OCI-LY7 (cell line): Measurements from ENCODE around the gene COX7B2. TPM values are rescaled to one million over a fixed set of nuclear protein-coding genes. Genes with fewer than 3 reads are reported as not detected.

ENCODE experiments used
- BruUV-seq: library from RNA; stranded (reverse); fragments of 400-500 nt; replicated peaks from 2 replicates; lab custom pipeline; 2021; lab: Mats Ljungman, UMichigan
- CTCF ChIA-PET: fragments of 300-600 bp; sonication (Branson Sonifier 250); formaldehyde crosslinking; loops from one replicate; lab custom pipeline; 2022; ENCODE audit warnings: antibody characterized with exemption; ENCODE audit not compliant: unreplicated experiment; lab: Charles Lee
- POLR2A ChIA-PET: fragments of 300-600 bp; sonication (Branson Sonifier 250); formaldehyde crosslinking; loops from one replicate; lab custom pipeline; 2022; ENCODE audit warnings: antibody characterized with exemption; lab: Charles Lee
- DNase-seq: peaks from one replicate; pipeline ENCODE4 v3.0.0-alpha.2; 2015; ENCODE audit warnings: low spot score
- H2AFZ ChIP-seq: fragments of 200-600 bp; sonication (generic), shearing (Covaris generic); 2 replicates; pipeline ENCODE4 v1.6.1; 2014; ENCODE audit warnings: mild to moderate bottlenecking, antibody characterized with exemption, low read length, moderate library complexity
- H3K27ac ChIP-seq: fragments of 200-600 bp; sonication (generic); 2 replicates; pipeline ENCODE4 v1.5.1; 2014; ENCODE audit warnings: mixed run types, low read depth, mild to moderate bottlenecking, moderate library complexity, low read length, inconsistent platforms; ENCODE audit not compliant: poor library complexity, severe bottlenecking
- H3K36me3 ChIP-seq: fragments of 200-600 bp; sonication (generic); 2 replicates; pipeline ENCODE4 v1.6.1; 2014; ENCODE audit warnings: mild to moderate bottlenecking, antibody characterized with exemption, low read length, moderate library complexity, mixed read lengths; ENCODE audit not compliant: insufficient read depth
- H3K4me1 ChIP-seq: fragments of 200-600 bp; sonication (generic); 2 replicates; pipeline ENCODE4 v1.5.1; 2014; ENCODE audit warnings: mild to moderate bottlenecking, low read length; ENCODE audit not compliant: insufficient read depth, poor library complexity, severe bottlenecking
- H3K4me2 ChIP-seq: fragments of 200-600 bp; sonication (generic); 2 replicates; pipeline ENCODE4 v1.6.1; 2014; ENCODE audit warnings: mild to moderate bottlenecking, low read length
- H3K4me3 ChIP-seq: fragments of 200-600 bp; sonication (generic); 2 replicates; pipeline ENCODE4 v1.5.1; 2014; ENCODE audit warnings: mild to moderate bottlenecking, low read depth, low read length; ENCODE audit not compliant: poor library complexity, severe bottlenecking
- H3K79me2 ChIP-seq: fragments of 200-600 bp; sonication (generic); 2 replicates; pipeline ENCODE4 v1.6.1; 2016; ENCODE audit warnings: low read depth, mild to moderate bottlenecking, low read length, moderate library complexity, mixed read lengths; ENCODE audit not compliant: insufficient read depth
- H3K9me2 ChIP-seq: fragments of 200-600 bp; sonication (generic); 2 replicates; pipeline ENCODE4 v1.6.1; 2016; ENCODE audit warnings: mild to moderate bottlenecking, low read length, mixed read lengths; ENCODE audit not compliant: insufficient read depth
- H3K9me3 ChIP-seq: fragments of 200-600 bp; sonication (generic); 2 replicates; pipeline ENCODE4 v1.6.1; 2014; ENCODE audit warnings: mild to moderate bottlenecking, mixed run types, low read length, mixed read lengths
- H4K20me1 ChIP-seq: fragments of 200-600 bp; sonication (generic); 2 replicates; pipeline ENCODE4 v1.6.1; 2014; ENCODE audit warnings: mild to moderate bottlenecking, antibody characterized with exemption, low read length, moderate library complexity, mixed read lengths; ENCODE audit not compliant: insufficient read depth
- EZH2phosphoT487 ChIP-seq: fragments of 200-600 bp; sonication (generic); IDR thresholded peaks from 2 replicates; pipeline ENCODE4 v1.6.1; 2018; ENCODE audit warnings: low read depth, borderline replicate concordance, mild to moderate bottlenecking, mixed run types, antibody characterized with exemption, low read length, moderate library complexity, mixed read lengths
- intact Hi-C: fragments of 100-400 bp; cut with micrococcal nuclease; formaldehyde crosslinking; loops from one replicate; pipeline ENCODE4 v1.10.0; 2022; ENCODE audit not compliant: unreplicated experiment
- total RNA-seq, 2 experiments: library from RNA; depleted of rRNA in 1 of 2; stranded (reverse); fragments of >200 nt in 1 of 2; shearing (Covaris generic) in 1 of 2; gene quantifications; 2 replicates each; pipeline ENCODE4 v1.2.3, GENCODE V29; 2014 to 2022
- TF ChIP-seq, protein P1 (sequence below): fragments of 200-600 bp; sonication (generic); conservative IDR thresholded peaks from 2 replicates; pipeline ENCODE4 v1.5.1; 2014; ENCODE audit warnings: mild to moderate bottlenecking, antibody characterized with exemption, low read length, moderate library complexity, mixed read lengths

The COX7B2 gene
- total RNA-seq, 2 experiments from 2014 or later = not detected

DNA sequence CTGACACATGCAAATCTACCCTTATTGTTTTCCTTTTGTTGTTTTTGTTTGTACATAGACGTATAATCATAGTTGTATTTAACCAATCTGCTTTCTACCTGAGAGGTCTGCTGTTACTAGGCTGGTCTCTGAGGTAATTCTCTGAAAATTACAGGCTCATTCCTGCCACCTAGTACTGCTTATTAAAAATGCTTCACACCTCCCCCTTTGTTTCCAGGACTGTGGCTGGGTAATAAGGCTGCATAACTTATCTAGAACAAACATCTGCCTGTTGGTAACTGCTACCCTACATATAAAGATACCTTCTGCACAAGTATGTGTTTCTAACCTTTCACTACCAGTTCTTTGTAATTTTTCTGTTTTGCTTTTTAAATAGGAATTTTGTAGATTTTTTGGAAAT lies 34.2 kb downstream of the COX7B2 start:
- H3K4me1 ChIP-seq = no peaks in the 10 kb centered on the region
- H3K9me2 ChIP-seq = no peaks in the 10 kb centered on the region
- no peak for TF ChIP-seq EZH2phosphoT487
- TF ChIP-seq, protein P1, sequence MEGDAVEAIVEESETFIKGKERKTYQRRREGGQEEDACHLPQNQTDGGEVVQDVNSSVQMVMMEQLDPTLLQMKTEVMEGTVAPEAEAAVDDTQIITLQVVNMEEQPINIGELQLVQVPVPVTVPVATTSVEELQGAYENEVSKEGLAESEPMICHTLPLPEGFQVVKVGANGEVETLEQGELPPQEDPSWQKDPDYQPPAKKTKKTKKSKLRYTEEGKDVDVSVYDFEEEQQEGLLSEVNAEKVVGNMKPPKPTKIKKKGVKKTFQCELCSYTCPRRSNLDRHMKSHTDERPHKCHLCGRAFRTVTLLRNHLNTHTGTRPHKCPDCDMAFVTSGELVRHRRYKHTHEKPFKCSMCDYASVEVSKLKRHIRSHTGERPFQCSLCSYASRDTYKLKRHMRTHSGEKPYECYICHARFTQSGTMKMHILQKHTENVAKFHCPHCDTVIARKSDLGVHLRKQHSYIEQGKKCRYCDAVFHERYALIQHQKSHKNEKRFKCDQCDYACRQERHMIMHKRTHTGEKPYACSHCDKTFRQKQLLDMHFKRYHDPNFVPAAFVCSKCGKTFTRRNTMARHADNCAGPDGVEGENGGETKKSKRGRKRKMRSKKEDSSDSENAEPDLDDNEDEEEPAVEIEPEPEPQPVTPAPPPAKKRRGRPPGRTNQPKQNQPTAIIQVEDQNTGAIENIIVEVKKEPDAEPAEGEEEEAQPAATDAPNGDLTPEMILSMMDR = no peak
- H2AFZ ChIP-seq = no peak overlapping the region
- no TSS peak for BruUV-seq
- no peaks in the 10 kb centered on the region for H3K9me3 ChIP-seq
- CTCF ChIA-PET = no interaction called here
- POLR2A ChIA-PET = interaction anchor here (0.6 kb wide), 1 partner anchor 47 kb away, joined by 4 read pairs; no protein-coding TSS in a partner anchor
- H4K20me1 ChIP-seq = no peaks in the 10 kb centered on the region
- H3K27ac ChIP-seq = no peak overlapping the region
- intact Hi-C loops = no loop called here
- H3K4me3 ChIP-seq = no peak overlapping the region
- H3K4me2 ChIP-seq = no peak overlapping the region
- H3K36me3 ChIP-seq = no peaks in the 10 kb centered on the region
- no peaks in the 10 kb centered on the region for H3K79me2 ChIP-seq
- DNase-seq = no peak

DNA sequence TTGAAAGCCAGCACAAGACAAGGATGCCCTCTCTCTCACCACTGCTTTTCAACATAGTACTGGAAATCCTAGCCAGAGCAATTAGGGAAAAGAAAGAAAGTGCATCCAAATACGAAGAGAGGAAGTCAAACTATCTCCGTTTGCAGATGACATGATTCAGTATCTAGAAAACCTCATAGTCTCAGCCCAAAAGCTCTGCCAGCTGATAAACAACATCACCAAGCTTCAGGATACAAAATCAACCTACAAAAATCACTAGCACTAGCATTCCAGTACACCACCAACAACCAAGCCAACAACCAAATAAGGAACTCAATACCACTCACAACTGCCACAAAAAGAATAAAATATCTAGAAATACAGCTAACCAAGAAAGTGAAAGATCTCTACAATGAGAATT lies 38.6 kb downstream of the COX7B2 start:
- Histone ChIP-seq H4K20me1 (no peaks in the 10 kb centered on the region), H3K27ac (no peak overlapping the region), H2AFZ (no peak overlapping the region), H3K79me2 (no peaks in the 10 kb centered on the region), H3K4me2 (no peak overlapping the region), H3K9me3 (no peaks in the 10 kb centered on the region), H3K36me3 (no peaks in the 10 kb centered on the region), H3K4me1 (no peaks in the 10 kb centered on the region), H3K9me2 (no peaks in the 10 kb centered on the region), H3K4me3 (no peak overlapping the region)
- ChIA-PET POLR2A (interaction anchor here (1.0 kb wide), 1 partner anchor 10 kb away, joined by 4 read pairs; no protein-coding TSS in a partner anchor), CTCF (no interaction called here)
- intact Hi-C loops = no loop called here
- TF ChIP-seq, protein P1 = no peak
- no peak for TF ChIP-seq EZH2phosphoT487
- BruUV-seq = no TSS peak
- no peak for DNase-seq

DNA sequence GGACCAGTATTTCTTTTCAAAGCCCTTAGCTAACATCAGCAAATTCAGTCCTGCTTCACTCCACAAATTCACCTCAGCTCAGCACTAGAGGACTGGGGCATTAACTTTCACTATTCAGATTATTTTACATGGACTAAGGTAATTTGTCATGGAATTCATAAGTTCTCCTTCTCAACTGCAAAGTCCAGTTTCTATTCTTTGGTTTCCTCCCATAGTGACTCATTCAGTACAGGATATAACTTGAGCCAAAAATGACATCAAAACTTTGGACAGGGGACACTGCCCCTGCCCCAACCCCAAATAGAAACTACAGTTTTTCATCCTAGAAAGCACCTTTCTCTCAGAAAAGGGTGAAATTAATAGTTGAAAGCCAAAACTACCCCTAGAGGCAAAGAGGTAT lies 52.7 kb downstream of the COX7B2 start:
- no peaks in the 10 kb centered on the region for H3K79me2 ChIP-seq
- no TSS peak for BruUV-seq

More for the DNA sequence above, 52.7 kb downstream of the COX7B2 start:
- H3K4me2 ChIP-seq = no peak overlapping the region
- ChIA-PET CTCF (no interaction called here), POLR2A (no interaction called here)
- H4K20me1 ChIP-seq = no peaks in the 10 kb centered on the region
- no peak overlapping the region for H2AFZ ChIP-seq
- H3K9me3 ChIP-seq = no peaks in the 10 kb centered on the region
- no peaks in the 10 kb centered on the region for H3K4me1 ChIP-seq
- no peak overlapping the region for H3K27ac ChIP-seq
- TF ChIP-seq EZH2phosphoT487 = no peak
- TF ChIP-seq, protein P1 = no peak
- no peaks in the 10 kb centered on the region for H3K9me2 ChIP-seq
- no peak for DNase-seq
- H3K36me3 ChIP-seq = no peaks in the 10 kb centered on the region
- intact Hi-C loops = no loop called here
- no peak overlapping the region for H3K4me3 ChIP-seq
